ENCODE measurements around the gene AGBL4.

Gene AGBL4

GRCh38 chr1:48627486-48627885 lies 1396.3 kb downstream of the AGBL4 start:
- DNase-seq = no peak

- no peak for DNase-seq
These were observed 1404.2 kb downstream of the AGBL4 start for GRCh38 chr1:48619539-48619938.

- no peak for DNase-seq
These were observed 1406.5 kb downstream of the AGBL4 start for GRCh38 chr1:48617252-48617651.

- DNase-seq = no peak
These were observed 1407.0 kb downstream of the AGBL4 start for GRCh38 chr1:48616710-48617109.

- no peak for DNase-seq
These were observed 1411.9 kb downstream of the AGBL4 start for GRCh38 chr1:48611841-48612240.

- DNase-seq = no peak
These were observed 1412.9 kb downstream of the AGBL4 start for GRCh38 chr1:48610628-48611542.

- DNase-seq = no peak
These were observed 1414.9 kb downstream of the AGBL4 start for GRCh38 chr1:48608882-48609281.

- no peak for DNase-seq
These were observed 1420.5 kb downstream of the AGBL4 start for GRCh38 chr1:48603222-48603621.

GRCh38 chr1:48602349-48602748 lies 1421.4 kb downstream of the AGBL4 start:
- DNase-seq = no peak

GRCh38 chr1:48600182-48600581 lies 1423.6 kb downstream of the AGBL4 start:
- no peak for DNase-seq

- no peak for DNase-seq
These were observed 1426.1 kb downstream of the AGBL4 start for GRCh38 chr1:48597663-48598062.

GRCh38 chr1:48596046-48596445 lies 1427.7 kb downstream of the AGBL4 start:
- DNase-seq = no peak

GRCh38 chr1:48595613-48596012 lies 1428.1 kb downstream of the AGBL4 start:
- DNase-seq = no peak

- DNase-seq = no peak
These were observed 1431.4 kb downstream of the AGBL4 start for GRCh38 chr1:48592330-48592729.

GRCh38 chr1:48591181-48591580 lies 1432.6 kb downstream of the AGBL4 start:
- no peak for DNase-seq

- DNase-seq = no peak
These were observed 1435.7 kb downstream of the AGBL4 start for GRCh38 chr1:48588061-48588460.

GRCh38 chr1:48582408-48582807 lies 1441.3 kb downstream of the AGBL4 start:
- no peak for DNase-seq

- no peak for DNase-seq
These were observed 1442.5 kb downstream of the AGBL4 start for GRCh38 chr1:48581270-48581669.

- DNase-seq = no peak
These were observed 1447.2 kb downstream of the AGBL4 start for GRCh38 chr1:48576565-48576964.

GRCh38 chr1:48572646-48573258 lies 1451.0 kb downstream of the AGBL4 start:
- no peak for DNase-seq

- no peak for DNase-seq
These were observed 1451.6 kb downstream of the AGBL4 start for GRCh38 chr1:48572134-48572533.

GRCh38 chr1:48571303-48571987 lies 1452.3 kb downstream of the AGBL4 start:
- DNase-seq = no peak

- no peak for DNase-seq
These were observed 1453.2 kb downstream of the AGBL4 start for GRCh38 chr1:48570568-48570967.

GRCh38 chr1:48568501-48568900 lies 1455.3 kb downstream of the AGBL4 start:
- DNase-seq = no peak

All from cortex of kidney (tissue), 1 donor.